Neural progenitor cell (in vitro differentiated cells): ENCODE data around the gene BIRC3. TPM values are rescaled to one million over a fixed set of nuclear protein-coding genes. Genes with fewer than 3 reads are reported as not detected.

Experiments used
- DNase-seq: peaks from one replicate; pipeline ENCODE4 v3.0.0-alpha.2; 2016; ENCODE audit warnings: low spot score
- H2AFZ ChIP-seq: fragments of 200-600 bp; sonication (generic); replicated peaks from 2 replicates; pipeline ENCODE4 v1.6.1; 2016; ENCODE audit warnings: antibody characterized with exemption
- H3F3A ChIP-seq: fragments of 200-600 bp; sonication (generic); 2 replicates; pipeline ENCODE4 v1.6.1; 2016; ENCODE audit warnings: antibody characterized with exemption, low read depth
- H3K27ac ChIP-seq: fragments of 200-600 bp; sonication (generic); 2 replicates; pipeline ENCODE4 v1.5.1; 2016; ENCODE audit warnings: mild to moderate bottlenecking
- H3K27me3 ChIP-seq: fragments of 200-600 bp; sonication (generic); 2 replicates; pipeline ENCODE4 v1.6.1; 2016; ENCODE audit warnings: mild to moderate bottlenecking, moderate library complexity
- H3K36me3 ChIP-seq: fragments of 200-600 bp; sonication (generic); 2 replicates; pipeline ENCODE4 v1.5.1; 2016
- H3K4me1 ChIP-seq: fragments of 200-600 bp; sonication (generic); 2 replicates; pipeline ENCODE4 v1.6.1; 2016; ENCODE audit warnings: mixed run types
- H3K4me2 ChIP-seq: fragments of 200-600 bp; sonication (generic); 2 replicates; pipeline ENCODE4 v1.6.1; 2016
- H3K4me3 ChIP-seq: fragments of 200-600 bp; sonication (generic); 2 replicates; pipeline ENCODE4 v1.5.1; 2016
- H3K79me2 ChIP-seq: fragments of 200-600 bp; sonication (generic); 2 replicates; pipeline ENCODE4 v1.6.1; 2016; ENCODE audit warnings: low read depth
- H3K9ac ChIP-seq: fragments of 200-600 bp; sonication (generic); 2 replicates; pipeline ENCODE4 v1.6.1; 2016
- H3K9me3 ChIP-seq: fragments of 200-600 bp; sonication (generic); 2 replicates; pipeline ENCODE4 v1.5.1; 2016; ENCODE audit warnings: low read depth
- H4K20me1 ChIP-seq: fragments of 200-600 bp; sonication (generic); 2 replicates; pipeline ENCODE4 v1.6.1; 2016; ENCODE audit warnings: low read depth
- H3K27ac Mint-ChIP-seq: 3 replicates; pipeline ENCODE4 v1.8.0; 2021; ENCODE audit warnings: mixed read lengths
- H3K27me3 Mint-ChIP-seq: 2 replicates; pipeline ENCODE4 v1.8.0; 2022; ENCODE audit warnings: low read depth, mild to moderate bottlenecking, inconsistent platforms, moderate library complexity, mixed read lengths; ENCODE audit not compliant: insufficient read depth
- H3K36me3 Mint-ChIP-seq: 3 replicates; pipeline ENCODE4 v1.8.0; 2021; ENCODE audit warnings: mixed read lengths
- H3K4me1 Mint-ChIP-seq: 3 replicates; pipeline ENCODE4 v1.8.0; 2021; ENCODE audit warnings: mixed read lengths
- H3K4me3 Mint-ChIP-seq: 3 replicates; pipeline ENCODE4 v1.8.0; 2021; ENCODE audit warnings: mild to moderate bottlenecking, moderate library complexity, mixed read lengths
- H3K9me3 Mint-ChIP-seq: 3 replicates; pipeline ENCODE4 v1.8.0; 2020; ENCODE audit warnings: mixed read lengths
- EZH2 ChIP-seq: fragments of 200-600 bp; sonication (generic); IDR thresholded peaks from 2 replicates; pipeline ENCODE4 v1.6.1; 2017; ENCODE audit warnings: antibody characterized with exemption, mild to moderate bottlenecking, moderate library complexity
- EZH2phosphoT487 ChIP-seq: fragments of 200-600 bp; sonication (generic); IDR thresholded peaks from 2 replicates; pipeline ENCODE4 v1.6.1; 2017; ENCODE audit warnings: antibody characterized with exemption
- total RNA-seq: library from RNA; depleted of rRNA; stranded (reverse); fragments of >200 nt; gene quantifications from 2 replicates; pipeline ENCODE4 v1.2.3, GENCODE V29; 2015; ENCODE audit warnings: low replicate concordance
- TF ChIP-seq, protein P1 (sequence below): fragments of 200-600 bp; sonication (generic); IDR thresholded peaks from 2 replicates; pipeline ENCODE4 v1.5.1; 2017; ENCODE audit warnings: antibody characterized with exemption, mild to moderate bottlenecking

Gene BIRC3
- total RNA-seq, 1 donor from 2014 or later, result not detected

- Mint-ChIP-seq H3K4me1 (peaks cover 8% of the 10 kb centered on the region), H3K4me3 (no peak overlapping the region), H3K9me3 (peaks cover 6% of the 10 kb centered on the region), H3K36me3 (no peaks in the 10 kb centered on the region), H3K27ac (no peak overlapping the region), H3K27me3 (peaks cover 2% of the 10 kb centered on the region)
- no peak for DNase-seq
- H3K79me2 ChIP-seq, result no peaks in the 10 kb centered on the region
- no peak overlapping the region for H3K9ac ChIP-seq
- no peaks in the 10 kb centered on the region for H4K20me1 ChIP-seq
- H2AFZ ChIP-seq, result no peak overlapping the region
- peaks cover 10% of the 10 kb centered on the region for H3F3A ChIP-seq
- H3K4me1 ChIP-seq, result peaks cover 9% of the 10 kb centered on the region
- H3K4me2 ChIP-seq, result peak overlapping the region; percentile 74
- peaks cover 39% of the 10 kb centered on the region for H3K27me3 ChIP-seq
- H3K4me3 ChIP-seq, result peak overlapping the region; percentile 45
- no peaks in the 10 kb centered on the region for H3K9me3 ChIP-seq
- TF ChIP-seq EZH2 (no peak), EZH2phosphoT487 (no peak)
- TF ChIP-seq, protein P1, sequence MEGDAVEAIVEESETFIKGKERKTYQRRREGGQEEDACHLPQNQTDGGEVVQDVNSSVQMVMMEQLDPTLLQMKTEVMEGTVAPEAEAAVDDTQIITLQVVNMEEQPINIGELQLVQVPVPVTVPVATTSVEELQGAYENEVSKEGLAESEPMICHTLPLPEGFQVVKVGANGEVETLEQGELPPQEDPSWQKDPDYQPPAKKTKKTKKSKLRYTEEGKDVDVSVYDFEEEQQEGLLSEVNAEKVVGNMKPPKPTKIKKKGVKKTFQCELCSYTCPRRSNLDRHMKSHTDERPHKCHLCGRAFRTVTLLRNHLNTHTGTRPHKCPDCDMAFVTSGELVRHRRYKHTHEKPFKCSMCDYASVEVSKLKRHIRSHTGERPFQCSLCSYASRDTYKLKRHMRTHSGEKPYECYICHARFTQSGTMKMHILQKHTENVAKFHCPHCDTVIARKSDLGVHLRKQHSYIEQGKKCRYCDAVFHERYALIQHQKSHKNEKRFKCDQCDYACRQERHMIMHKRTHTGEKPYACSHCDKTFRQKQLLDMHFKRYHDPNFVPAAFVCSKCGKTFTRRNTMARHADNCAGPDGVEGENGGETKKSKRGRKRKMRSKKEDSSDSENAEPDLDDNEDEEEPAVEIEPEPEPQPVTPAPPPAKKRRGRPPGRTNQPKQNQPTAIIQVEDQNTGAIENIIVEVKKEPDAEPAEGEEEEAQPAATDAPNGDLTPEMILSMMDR, result no peak
- no peak overlapping the region for H3K27ac ChIP-seq
- no peaks in the 10 kb centered on the region for H3K36me3 ChIP-seq
These were observed 48.3 kb upstream of the BIRC3 start for GRCh38 chr11:102268985-102269470.

- peaks cover 39% of the 10 kb centered on the region for H3K27me3 ChIP-seq
- Mint-ChIP-seq H3K27ac (no peak overlapping the region), H3K27me3 (peaks cover 6% of the 10 kb centered on the region), H3K36me3 (no peaks in the 10 kb centered on the region), H3K4me3 (no peak overlapping the region), H3K4me1 (peaks cover 8% of the 10 kb centered on the region), H3K9me3 (peaks cover 12% of the 10 kb centered on the region)
- peaks cover 19% of the 10 kb centered on the region for H3F3A ChIP-seq
- DNase-seq, result no peak
- no peak overlapping the region for H3K4me3 ChIP-seq
- TF ChIP-seq, protein P1, result no peak
- no peak for TF ChIP-seq EZH2phosphoT487
- TF ChIP-seq EZH2, result no peak
- peaks cover 9% of the 10 kb centered on the region for H3K4me1 ChIP-seq
- no peak overlapping the region for H3K9ac ChIP-seq
- H3K27ac ChIP-seq, result no peak overlapping the region
- H3K4me2 ChIP-seq, result no peak overlapping the region
- no peak overlapping the region for H2AFZ ChIP-seq
- H3K36me3 ChIP-seq, result no peaks in the 10 kb centered on the region
- H3K9me3 ChIP-seq, result no peaks in the 10 kb centered on the region
- no peaks in the 10 kb centered on the region for H4K20me1 ChIP-seq
- H3K79me2 ChIP-seq, result no peaks in the 10 kb centered on the region
These were observed 47.4 kb upstream of the BIRC3 start for GRCh38 chr11:102269927-102270326.

DNA sequence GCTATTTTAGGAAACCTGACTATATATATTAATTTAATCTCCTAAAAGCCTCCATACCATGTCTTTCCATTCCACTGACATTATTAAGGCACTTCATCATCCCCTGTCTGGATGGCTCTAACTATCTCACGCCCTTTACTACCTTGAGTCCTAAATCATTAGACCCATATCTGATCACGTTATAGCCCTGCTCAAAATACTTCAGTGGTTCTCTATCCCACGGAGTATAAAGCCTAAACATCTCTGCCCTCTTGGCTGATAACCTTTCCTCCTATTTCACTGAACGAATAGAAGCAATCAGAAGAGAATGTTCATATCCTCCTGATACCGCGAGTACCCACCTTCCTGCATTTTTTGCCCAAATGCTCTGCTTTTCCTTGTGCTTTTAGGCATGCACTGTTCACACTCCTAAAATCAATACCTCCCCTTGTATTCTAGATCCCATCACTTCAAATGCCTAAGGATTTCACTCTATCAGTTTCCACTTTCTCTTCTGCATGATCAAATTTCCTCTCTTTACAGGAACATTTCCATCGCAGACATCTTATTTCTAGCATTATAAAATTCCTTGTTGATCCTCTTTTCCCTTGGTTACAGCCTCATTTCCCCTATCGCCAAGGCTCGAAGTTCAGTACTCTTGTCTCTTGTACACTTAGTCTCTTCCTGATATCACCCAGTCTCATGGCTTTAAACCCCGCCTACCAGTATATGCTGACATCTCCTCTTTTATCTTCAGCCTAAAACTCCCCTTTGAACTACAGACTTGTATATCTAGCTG, 45.0 kb upstream of the BIRC3 start:
- H3K27ac ChIP-seq, result no peak overlapping the region
- Mint-ChIP-seq H3K27me3 (peaks cover 6% of the 10 kb centered on the region), H3K27ac (no peak overlapping the region), H3K4me1 (peaks cover 13% of the 10 kb centered on the region), H3K36me3 (no peaks in the 10 kb centered on the region), H3K9me3 (peaks cover 12% of the 10 kb centered on the region), H3K4me3 (no peak overlapping the region)
- H3F3A ChIP-seq, result peaks cover 19% of the 10 kb centered on the region
- H3K79me2 ChIP-seq, result no peaks in the 10 kb centered on the region
- no peak overlapping the region for H3K4me3 ChIP-seq
- no peaks in the 10 kb centered on the region for H4K20me1 ChIP-seq
- H3K9me3 ChIP-seq, result no peaks in the 10 kb centered on the region
- no peak for DNase-seq
- peaks cover 35% of the 10 kb centered on the region for H3K27me3 ChIP-seq
- TF ChIP-seq EZH2phosphoT487 (no peak), EZH2 (no peak)
- TF ChIP-seq, protein P1, result no peak
- no peaks in the 10 kb centered on the region for H3K36me3 ChIP-seq
- no peak overlapping the region for H2AFZ ChIP-seq
- peaks cover 9% of the 10 kb centered on the region for H3K4me1 ChIP-seq
- no peak overlapping the region for H3K9ac ChIP-seq
- H3K4me2 ChIP-seq, result no peak overlapping the region
